K562 (cell line): Measurements from ENCODE around the gene TADA2A. TPM values are rescaled to one million over a fixed set of nuclear protein-coding genes. Genes with fewer than 3 reads are reported as not detected.

Experiments
- BHLHE40 ChIP-seq: IDR thresholded peaks from 2 replicates; pipeline ENCODE4 v1.6.1; 2011; ENCODE audit warnings: low read length, improper control_type of control experiment
- CBFA2T3 ChIP-seq: fragments of 450-650 bp; IDR thresholded peaks from 2 replicates; pipeline ENCODE4 v1.6.1; 2017
- CREBBP ChIP-seq: IDR thresholded peaks from one replicate; pipeline ENCODE4 v1.6.1; 2012; ENCODE audit warnings: low read depth, mild to moderate bottlenecking, control low read depth, inconsistent platforms, low read length
- HDAC3 ChIP-seq: fragments of 450-650 bp; IDR thresholded peaks from 2 replicates; pipeline ENCODE4 v1.6.1; 2018; ENCODE audit warnings: borderline replicate concordance, mild to moderate bottlenecking, moderate library complexity; ENCODE audit not compliant: partially characterized antibody
- JUNB ChIP-seq: fragments of 450-650 bp; formaldehyde crosslinking; conservative IDR thresholded peaks from 2 replicates; pipeline ENCODE4 v1.4.0; 2020; ENCODE audit warnings: mild to moderate bottlenecking
- KAT7 ChIP-seq: sonication (generic); formaldehyde crosslinking; IDR thresholded peaks from 2 replicates; pipeline ENCODE4 v1.8.0; 2022; ENCODE audit warnings: missing genetic modification reagents, mild to moderate bottlenecking, borderline replicate concordance
- MAFG ChIP-seq: fragments of 450-650 bp; conservative IDR thresholded peaks from 2 replicates; pipeline ENCODE4 v1.6.1; 2016; ENCODE audit warnings: missing genetic modification characterization, missing compliant biosample characterization
- MEIS2 ChIP-seq: fragments of 450-650 bp; IDR thresholded peaks from 2 replicates; pipeline ENCODE4 v1.6.1; 2014; ENCODE audit warnings: mild to moderate bottlenecking; ENCODE audit not compliant: partially characterized antibody
- NCOA4 ChIP-seq: fragments of 450-650 bp; IDR thresholded peaks from 2 replicates; pipeline ENCODE4 v1.6.1; 2018; ENCODE audit warnings: mild to moderate bottlenecking; ENCODE audit not compliant: partially characterized antibody
- PYGO2 ChIP-seq: fragments of 450-650 bp; IDR thresholded peaks from 2 replicates; pipeline ENCODE4 v1.6.1; 2016; ENCODE audit warnings: mild to moderate bottlenecking, missing genetic modification characterization, moderate library complexity, missing compliant biosample characterization
- RBFOX2 ChIP-seq: fragments of 200-400 bp; formaldehyde crosslinking; IDR thresholded peaks from 2 replicates; pipeline ENCODE4 v1.6.1; 2017; ENCODE audit warnings: low read depth, mild to moderate bottlenecking, low read length, moderate library complexity
- RBM34 ChIP-seq: fragments of 200-400 bp; formaldehyde crosslinking; IDR thresholded peaks from 2 replicates; pipeline ENCODE4 v1.6.1; 2018; ENCODE audit warnings: low read length, borderline replicate concordance; ENCODE audit not compliant: insufficient read depth
- RFX7 ChIP-seq: fragments of 250-450 bp; sonication (Bioruptor Pico); IDR thresholded peaks from 2 replicates; pipeline ENCODE4 v1.5.1; 2021; ENCODE audit warnings: mild to moderate bottlenecking
- SIX5 ChIP-seq, 2 experiments: IDR thresholded peaks; 2 replicates each; pipeline ENCODE4 v1.6.1; 2011; ENCODE audit warnings: low read length in 2 of 2, borderline replicate concordance in 1 of 2, low read depth in 1 of 2, mild to moderate bottlenecking in 1 of 2, moderate library complexity in 1 of 2; ENCODE audit not compliant: insufficient read depth in 1 of 2
- SLC30A9 ChIP-seq: fragments of 250-450 bp; sonication (Bioruptor Pico); IDR thresholded peaks from 2 replicates; pipeline ENCODE4 v1.8.0; 2022; ENCODE audit warnings: mild to moderate bottlenecking, moderate library complexity
- SRSF7 ChIP-seq: fragments of 200-400 bp; formaldehyde crosslinking; optimal IDR thresholded peaks from 2 replicates; pipeline ENCODE3; 2017; ENCODE audit warnings: mild to moderate bottlenecking, low read depth, low read length
- TAL1 ChIP-seq: fragments of 450-650 bp; IDR thresholded peaks from 2 replicates; pipeline ENCODE4 v1.6.1; 2016; ENCODE audit warnings: mild to moderate bottlenecking
- XRCC5 ChIP-seq: fragments of 200-400 bp; formaldehyde crosslinking; IDR thresholded peaks from 2 replicates; pipeline ENCODE4 v1.6.1; 2017; ENCODE audit warnings: low read depth, mild to moderate bottlenecking, low read length
- ZNF408 ChIP-seq: fragments of 250-450 bp; sonication (Bioruptor Pico); IDR thresholded peaks from 2 replicates; pipeline ENCODE4 v1.4.0; 2020; ENCODE audit warnings: low read depth, mild to moderate bottlenecking, moderate library complexity
- ZNF696 ChIP-seq: fragments of 250-450 bp; sonication (Bioruptor Pico); conservative IDR thresholded peaks from 2 replicates; pipeline ENCODE4 v1.4.0; 2020; ENCODE audit warnings: mild to moderate bottlenecking, moderate library complexity
- polyA plus RNA-seq, 8 experiments: library from polyadenylated mRNA; depleted of rRNA in 4 of 8; stranded (reverse) in 5 of 8; unstranded in 3 of 8; fragments of >200 nt; fragmentation: Nextera tagmentation in 2 of 8; fragmentation: Illumina TruSeq in 1 of 8; extraction: Ambion mirVana in 2 of 8; extraction: Trizol in 1 of 8; gene quantifications; 2 replicates each; pipeline versions ENCODE4 v1.2.1 to v1.2.3, GENCODE V29; 2011 to 2014; ENCODE audit warnings: inconsistent platforms in 1 of 8, missing spikeins in 1 of 8
- total RNA-seq, 7 experiments: library from RNA; depleted of rRNA in 6 of 7; stranded (reverse); fragments of >200 nt in 6 of 7; fragmentation: Illumina TruSeq in 2 of 7; extraction: Trizol in 2 of 7; gene quantifications; 2 replicates each; pipeline versions ENCODE4 v1.2.1 to v1.2.3, GENCODE V29; 2011 to 2021; ENCODE audit warnings: low replicate concordance in 1 of 7
- TF ChIP-seq, protein P1 (sequence below): sonication (generic); formaldehyde crosslinking; IDR thresholded peaks from 2 replicates; pipeline ENCODE4 v1.8.0; 2022; ENCODE audit warnings: missing genetic modification reagents, mild to moderate bottlenecking, borderline replicate concordance
- TF ChIP-seq, protein P2 (sequence below): sonication (generic); formaldehyde crosslinking; IDR thresholded peaks from 2 replicates; pipeline ENCODE4 v1.5.0; 2020; ENCODE audit warnings: missing genetic modification reagents
- TF ChIP-seq, protein P3 (sequence below): fragments of 250-450 bp; sonication (Bioruptor Pico); IDR thresholded peaks from 2 replicates; pipeline ENCODE4 v1.5.0; 2022; ENCODE audit warnings: mild to moderate bottlenecking
- TF ChIP-seq, protein P4 (sequence below): fragments of 250-450 bp; sonication (Bioruptor Pico); IDR thresholded peaks from 2 replicates; pipeline ENCODE4 v1.8.0; 2022; ENCODE audit warnings: moderate library complexity, mild to moderate bottlenecking, inconsistent platforms

The TADA2A gene
- total and polyA plus RNA-seq, 9 of the 15 experiments (the other 6 are each of a cell fraction or from before 2014, with no cell fraction given): 13.8 to 37.7 (median 25.0) TPM

DNA sequence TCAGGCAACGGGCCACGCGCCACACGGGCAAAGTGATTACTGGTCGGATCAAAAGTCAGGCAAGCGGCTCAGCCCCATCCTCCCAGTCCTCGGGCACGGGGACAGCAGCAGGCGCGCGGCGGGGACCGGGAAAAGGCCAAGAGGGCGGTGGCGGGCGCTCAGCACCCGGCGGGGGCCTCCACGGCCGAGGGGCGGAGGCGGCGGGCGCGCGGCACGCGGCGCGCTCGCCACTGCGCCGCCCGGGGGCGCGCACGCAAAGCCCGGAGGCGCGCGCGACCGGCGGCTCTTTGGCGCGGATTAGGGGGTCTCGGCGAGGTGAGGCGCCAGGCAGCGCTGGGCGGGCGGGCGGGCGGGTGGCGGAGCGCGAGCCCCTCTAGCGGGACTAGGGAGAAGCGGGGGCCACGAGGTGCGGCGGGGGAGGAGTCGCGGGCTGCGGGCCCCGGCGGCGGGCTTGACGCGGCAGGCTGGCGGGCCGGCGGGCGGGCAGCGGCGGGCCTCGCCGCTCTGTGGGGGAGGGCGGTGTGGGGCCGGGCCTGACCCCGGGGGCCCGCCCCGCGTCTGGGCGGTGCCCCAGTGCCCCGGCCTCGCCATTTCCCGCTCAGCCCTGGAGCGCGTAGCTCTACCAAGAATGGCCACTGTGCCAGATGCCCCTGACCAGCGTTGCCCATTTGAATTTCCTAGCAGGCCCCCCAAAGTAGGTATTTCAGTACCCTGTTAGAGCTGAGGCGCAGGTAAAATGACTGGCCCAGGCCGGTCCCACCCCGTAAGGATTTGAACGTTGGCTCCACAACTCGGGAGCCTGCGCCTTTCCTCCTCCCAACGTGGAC is at the start of gene TADA2A, which contains the start of gene ACACA (continued):
- TF ChIP-seq, protein P1, sequence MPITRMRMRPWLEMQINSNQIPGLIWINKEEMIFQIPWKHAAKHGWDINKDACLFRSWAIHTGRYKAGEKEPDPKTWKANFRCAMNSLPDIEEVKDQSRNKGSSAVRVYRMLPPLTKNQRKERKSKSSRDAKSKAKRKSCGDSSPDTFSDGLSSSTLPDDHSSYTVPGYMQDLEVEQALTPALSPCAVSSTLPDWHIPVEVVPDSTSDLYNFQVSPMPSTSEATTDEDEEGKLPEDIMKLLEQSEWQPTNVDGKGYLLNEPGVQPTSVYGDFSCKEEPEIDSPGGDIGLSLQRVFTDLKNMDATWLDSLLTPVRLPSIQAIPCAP (CRISPR knock-in tag): no peak
- no peak for TF ChIP-seq KAT7 (CRISPR knock-in tag)
- no peak for TF ChIP-seq MEIS2
- TF ChIP-seq RFX7 (CRISPR knock-in tag): no peak
- TF ChIP-seq JUNB: no peak
- no peak for TF ChIP-seq SLC30A9
- no peak for TF ChIP-seq RBM34
- no peak for TF ChIP-seq SIX5 (IDR thresholded peaks at IDR 0.05; ENCODE audit: borderline replicate concordance in 1 of 2, insufficient read depth in 1 of 2, low read depth in 1 of 2, low read length in 2 of 2)
- no peak for TF ChIP-seq CBFA2T3
- TF ChIP-seq, protein P2, sequence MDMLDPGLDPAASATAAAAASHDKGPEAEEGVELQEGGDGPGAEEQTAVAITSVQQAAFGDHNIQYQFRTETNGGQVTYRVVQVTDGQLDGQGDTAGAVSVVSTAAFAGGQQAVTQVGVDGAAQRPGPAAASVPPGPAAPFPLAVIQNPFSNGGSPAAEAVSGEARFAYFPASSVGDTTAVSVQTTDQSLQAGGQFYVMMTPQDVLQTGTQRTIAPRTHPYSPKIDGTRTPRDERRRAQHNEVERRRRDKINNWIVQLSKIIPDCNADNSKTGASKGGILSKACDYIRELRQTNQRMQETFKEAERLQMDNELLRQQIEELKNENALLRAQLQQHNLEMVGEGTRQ (CRISPR knock-in tag): no peak
- no peak for TF ChIP-seq CREBBP
- TF ChIP-seq, protein P3, sequence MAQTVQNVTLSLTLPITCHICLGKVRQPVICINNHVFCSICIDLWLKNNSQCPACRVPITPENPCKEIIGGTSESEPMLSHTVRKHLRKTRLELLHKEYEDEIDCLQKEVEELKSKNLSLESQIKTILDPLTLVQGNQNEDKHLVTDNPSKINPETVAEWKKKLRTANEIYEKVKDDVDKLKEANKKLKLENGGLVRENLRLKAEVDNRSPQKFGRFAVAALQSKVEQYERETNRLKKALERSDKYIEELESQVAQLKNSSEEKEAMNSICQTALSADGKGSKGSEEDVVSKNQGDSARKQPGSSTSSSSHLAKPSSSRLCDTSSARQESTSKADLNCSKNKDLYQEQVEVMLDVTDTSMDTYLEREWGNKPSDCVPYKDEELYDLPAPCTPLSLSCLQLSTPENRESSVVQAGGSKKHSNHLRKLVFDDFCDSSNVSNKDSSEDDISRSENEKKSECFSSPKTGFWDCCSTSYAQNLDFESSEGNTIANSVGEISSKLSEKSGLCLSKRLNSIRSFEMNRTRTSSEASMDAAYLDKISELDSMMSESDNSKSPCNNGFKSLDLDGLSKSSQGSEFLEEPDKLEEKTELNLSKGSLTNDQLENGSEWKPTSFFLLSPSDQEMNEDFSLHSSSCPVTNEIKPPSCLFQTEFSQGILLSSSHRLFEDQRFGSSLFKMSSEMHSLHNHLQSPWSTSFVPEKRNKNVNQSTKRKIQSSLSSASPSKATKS: no peak
- no peak for TF ChIP-seq TAL1
- peak; percentile 61 for TF ChIP-seq BHLHE40
- no peak for TF ChIP-seq NCOA4
- no peak for TF ChIP-seq ZNF696 (CRISPR knock-in tag)
- TF ChIP-seq PYGO2 (tag): no peak
- TF ChIP-seq ZNF408 (CRISPR knock-in tag): no peak
- TF ChIP-seq, protein P4, sequence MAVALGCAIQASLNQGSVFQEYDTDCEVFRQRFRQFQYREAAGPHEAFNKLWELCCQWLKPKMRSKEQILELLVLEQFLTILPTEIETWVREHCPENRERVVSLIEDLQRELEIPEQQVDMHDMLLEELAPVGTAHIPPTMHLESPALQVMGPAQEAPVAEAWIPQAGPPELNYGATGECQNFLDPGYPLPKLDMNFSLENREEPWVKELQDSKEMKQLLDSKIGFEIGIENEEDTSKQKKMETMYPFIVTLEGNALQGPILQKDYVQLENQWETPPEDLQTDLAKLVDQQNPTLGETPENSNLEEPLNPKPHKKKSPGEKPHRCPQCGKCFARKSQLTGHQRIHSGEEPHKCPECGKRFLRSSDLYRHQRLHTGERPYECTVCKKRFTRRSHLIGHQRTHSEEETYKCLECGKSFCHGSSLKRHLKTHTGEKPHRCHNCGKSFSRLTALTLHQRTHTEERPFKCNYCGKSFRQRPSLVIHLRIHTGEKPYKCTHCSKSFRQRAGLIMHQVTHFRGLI: no peak
- no peak for TF ChIP-seq MAFG (tag)
- TF ChIP-seq SRSF7: no peak
- TF ChIP-seq XRCC5: no peak
- peak; percentile 88 for TF ChIP-seq RBFOX2
- no peak for TF ChIP-seq HDAC3
